Cardiac septum (tissue), 1 donor: ENCODE data around the gene GAL3ST2. TPM values are rescaled to one million over a fixed set of nuclear protein-coding genes. Genes with fewer than 3 reads are reported as not detected.
"Not testable (repeated sequence)": the region's sequence is repeated elsewhere in the genome, so short reads cannot be mapped to it uniquely, and the experiment has no call there.

Experiments
- DNase-seq: peaks from one replicate; pipeline ENCODE4 v3.0.0-alpha.2; 2020; ENCODE audit warnings: low spot score
- intact Hi-C: fragments of 100-400 bp; cut with DNase I; formaldehyde crosslinking; loops from one replicate; pipeline ENCODE4 v1.14.0; 2022
- total RNA-seq: library from RNA; stranded (reverse); fragmentation: NEBNext Ultra II Directional; extraction: Animal tissue kit (Norgen Biotek cat#: 25700); gene quantifications from one replicate; pipeline ENCODE4 v1.2.1, GENCODE V29; 2021
- donor health status: DM: no; HTN: no; CAD: no.

GAL3ST2 gene
- total RNA-seq, 1 donor from 2014 or later, result not detected

- peak; percentile 10 for DNase-seq
- intact Hi-C loops, result no loop called here
Measured at GRCh38 chr2:241833101-241833663, 56.6 kb downstream of the GAL3ST2 start.

GRCh38 chr2:241833756-241834526 is 57.3 kb downstream of the GAL3ST2 start:
- intact Hi-C loops, result not testable (repeated sequence)
- DNase-seq, result peak; percentile 50

GRCh38 chr2:241834527-241835210 is 58.0 kb downstream of the GAL3ST2 start:
- intact Hi-C loops, result no loop called here
- DNase-seq, result no peak

- intact Hi-C loops, result no loop called here
- peak; percentile 15 for DNase-seq
Measured at GRCh38 chr2:241835611-241836010, 59.0 kb downstream of the GAL3ST2 start.

- DNase-seq, result no peak
- intact Hi-C loops, result no loop called here
Measured at GRCh38 chr2:241836292-241836691, 59.7 kb downstream of the GAL3ST2 start.

GRCh38 chr2:241837197-241837965 is 60.8 kb downstream of the GAL3ST2 start:
- intact Hi-C loops, result no loop called here
- DNase-seq, result peak; percentile 24

GRCh38 chr2:241841181-241842066 is 64.8 kb downstream of the GAL3ST2 start:
- DNase-seq, result peak; percentile 74
- intact Hi-C loops, result loop anchor here (1.0 kb wide), 1 partner anchor 18 kb away; no protein-coding TSS in a partner anchor

GRCh38 chr2:241842067-241842415 is 65.4 kb downstream of the GAL3ST2 start:
- intact Hi-C loops, result no loop called here
- no peak for DNase-seq

GRCh38 chr2:241842620-241843211 is 66.1 kb downstream of the GAL3ST2 start:
- intact Hi-C loops, result no loop called here

GRCh38 chr2:241843321-241844065 is 66.9 kb downstream of the GAL3ST2 start:
- peak; percentile 68 for DNase-seq
- intact Hi-C loops, result no loop called here

More at GRCh38 chr2:241842620-241843211, 66.1 kb downstream of the GAL3ST2 start:
- peak; percentile 75 for DNase-seq

- peak; percentile 90 for DNase-seq
- intact Hi-C loops, result no loop called here
Measured at GRCh38 chr2:241844066-241844728, 67.6 kb downstream of the GAL3ST2 start.

- intact Hi-C loops, result no loop called here
- peak; percentile 59 for DNase-seq
Measured at GRCh38 chr2:241844831-241845578, 68.4 kb downstream of the GAL3ST2 start.

- intact Hi-C loops, result no loop called here
- DNase-seq, result peak; percentile 27
Measured at GRCh38 chr2:241846406-241846805, 69.8 kb downstream of the GAL3ST2 start.

GRCh38 chr2:241848761-241849615 is 72.4 kb downstream of the GAL3ST2 start:
- peak; percentile 74 for DNase-seq
- intact Hi-C loops, result no loop called here

GRCh38 chr2:241849616-241850543 is 73.3 kb downstream of the GAL3ST2 start:
- intact Hi-C loops, result no loop called here

More at GRCh38 chr2:241849616-241850543, 73.3 kb downstream of the GAL3ST2 start:
- peak; percentile 62 for DNase-seq
